AG09309 (cell line): ENCODE data around the gene MUC2.

Experiments
- DNase-seq: peaks from one replicate; pipeline ENCODE4 v3.0.0-alpha.2; 2010; ENCODE audit warnings: low read depth
- H3K4me3 ChIP-seq: 2 replicates; pipeline ENCODE4 v1.5.1; 2011; ENCODE audit warnings: mild to moderate bottlenecking, low read depth, low read length, moderate library complexity; ENCODE audit not compliant: control insufficient read depth
- TF ChIP-seq, protein P1 (sequence below): IDR thresholded peaks from 2 replicates; pipeline ENCODE4 v1.5.1; 2011; ENCODE audit warnings: mild to moderate bottlenecking, low read depth, low read length, inconsistent platforms; ENCODE audit not compliant: insufficient read depth, control insufficient read depth; ENCODE audit errors: missing control alignments

Gene MUC2

GRCh38 chr11:1051356-1052132 is 23.1 kb upstream of the MUC2 start:
- TF ChIP-seq, protein P1, sequence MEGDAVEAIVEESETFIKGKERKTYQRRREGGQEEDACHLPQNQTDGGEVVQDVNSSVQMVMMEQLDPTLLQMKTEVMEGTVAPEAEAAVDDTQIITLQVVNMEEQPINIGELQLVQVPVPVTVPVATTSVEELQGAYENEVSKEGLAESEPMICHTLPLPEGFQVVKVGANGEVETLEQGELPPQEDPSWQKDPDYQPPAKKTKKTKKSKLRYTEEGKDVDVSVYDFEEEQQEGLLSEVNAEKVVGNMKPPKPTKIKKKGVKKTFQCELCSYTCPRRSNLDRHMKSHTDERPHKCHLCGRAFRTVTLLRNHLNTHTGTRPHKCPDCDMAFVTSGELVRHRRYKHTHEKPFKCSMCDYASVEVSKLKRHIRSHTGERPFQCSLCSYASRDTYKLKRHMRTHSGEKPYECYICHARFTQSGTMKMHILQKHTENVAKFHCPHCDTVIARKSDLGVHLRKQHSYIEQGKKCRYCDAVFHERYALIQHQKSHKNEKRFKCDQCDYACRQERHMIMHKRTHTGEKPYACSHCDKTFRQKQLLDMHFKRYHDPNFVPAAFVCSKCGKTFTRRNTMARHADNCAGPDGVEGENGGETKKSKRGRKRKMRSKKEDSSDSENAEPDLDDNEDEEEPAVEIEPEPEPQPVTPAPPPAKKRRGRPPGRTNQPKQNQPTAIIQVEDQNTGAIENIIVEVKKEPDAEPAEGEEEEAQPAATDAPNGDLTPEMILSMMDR = no peak
- H3K4me3 ChIP-seq = no peak overlapping the region
- DNase-seq = no peak

- TF ChIP-seq, protein P1 = no peak
- no peak for DNase-seq
- H3K4me3 ChIP-seq = no peak overlapping the region
These were observed 22.3 kb upstream of the MUC2 start for GRCh38 chr11:1052133-1053011.

GRCh38 chr11:1053121-1053901 is 21.4 kb upstream of the MUC2 start:
- no peak overlapping the region for H3K4me3 ChIP-seq
- no peak for DNase-seq
- TF ChIP-seq, protein P1 = no peak

DNA sequence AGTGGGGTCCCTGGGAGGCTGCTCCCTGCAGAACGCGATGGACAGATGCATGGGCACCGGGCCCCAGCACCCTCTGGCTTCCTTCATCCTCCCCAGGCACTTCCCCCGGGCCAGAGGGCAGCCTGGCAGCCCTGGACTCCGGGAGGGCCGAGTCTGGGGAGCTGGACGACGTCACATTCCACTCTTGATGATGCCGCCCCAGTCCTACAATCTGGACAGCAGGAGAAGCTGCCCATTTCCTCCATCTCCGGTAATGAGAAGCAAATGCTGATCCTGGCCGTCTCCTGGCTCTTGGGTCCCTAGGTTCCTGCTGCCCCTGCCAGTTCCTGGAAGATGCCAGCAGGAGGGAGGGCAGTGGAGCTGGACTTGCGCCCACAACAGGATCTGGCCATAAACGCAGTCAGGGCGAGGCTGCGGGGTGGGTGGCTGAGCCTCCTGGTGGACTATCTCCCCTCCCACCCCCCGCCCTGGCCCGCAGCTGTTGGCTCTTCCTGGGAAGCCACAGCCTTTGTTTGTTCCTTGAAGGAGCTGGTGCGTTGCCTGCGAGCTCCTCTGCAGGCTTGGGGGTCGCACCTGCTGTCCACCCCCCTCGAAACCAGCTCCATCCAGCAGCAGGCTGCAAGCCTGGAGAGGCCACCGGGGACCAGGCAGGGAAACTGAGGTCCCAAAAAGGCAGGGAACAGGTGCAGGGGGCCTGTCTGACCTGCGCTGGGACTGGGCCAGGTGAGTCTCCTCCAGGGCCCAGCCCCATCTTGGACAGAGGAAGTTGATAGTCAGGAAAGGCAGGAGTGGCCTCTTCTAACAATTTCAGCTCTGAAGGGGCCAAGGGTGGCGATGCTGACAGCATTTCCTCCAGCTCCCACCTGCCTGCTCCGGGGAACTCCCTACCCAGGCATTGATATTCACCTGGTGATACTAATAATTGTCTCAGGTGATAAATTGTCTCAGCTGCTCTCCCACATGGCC is 20.2 kb upstream of the MUC2 start:
- no peak overlapping the region for H3K4me3 ChIP-seq
- DNase-seq = no peak
- TF ChIP-seq, protein P1 = no peak

GRCh38 chr11:1055109-1055703 is 19.5 kb upstream of the MUC2 start:
- TF ChIP-seq, protein P1 = no peak
- no peak for DNase-seq
- no peak overlapping the region for H3K4me3 ChIP-seq
